Tibial nerve (tissue), 3 donors: ENCODE data around the gene CEP97.

Experiments
- POLR2A ChIP-seq, 2 donors: fragments of 450-650 bp; IDR thresholded peaks; one replicate each; pipeline ENCODE4 v1.6.1; 2017; ENCODE audit warnings: antibody characterized with exemption in 2 of 2, mild to moderate bottlenecking in 2 of 2, moderate library complexity in 2 of 2
- TF ChIP-seq, protein P1 (sequence below), 5 experiments: fragments of 200-600 bp in 3 of 5; fragments of 450-650 bp in 2 of 5; sonication (generic) in 3 of 5; IDR thresholded peaks; one replicate each; pipeline ENCODE4 v1.5.1; 2016 to 2019; ENCODE audit warnings: antibody characterized with exemption in 5 of 5, mild to moderate bottlenecking in 3 of 5, moderate library complexity in 2 of 5

DNA sequence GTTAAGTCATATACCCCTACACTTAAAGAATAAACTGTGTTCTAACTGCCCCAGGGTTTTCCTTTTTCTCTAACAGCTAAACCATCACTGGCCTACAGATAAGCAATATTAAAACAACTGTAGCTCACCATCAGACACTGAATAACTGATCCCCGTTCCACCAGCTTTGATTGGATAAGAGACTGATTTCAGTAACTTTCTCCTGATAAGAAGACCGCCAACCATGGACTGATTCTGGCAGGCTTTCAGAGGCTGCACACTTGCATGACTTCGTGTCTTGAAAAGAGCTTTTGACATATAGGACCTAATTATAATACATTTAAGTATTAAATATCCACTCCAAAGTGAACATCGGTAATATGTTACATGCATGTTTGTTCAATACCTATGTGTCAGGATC is 15.3 kb upstream of the CEP97 start:
- TF ChIP-seq, protein P1, sequence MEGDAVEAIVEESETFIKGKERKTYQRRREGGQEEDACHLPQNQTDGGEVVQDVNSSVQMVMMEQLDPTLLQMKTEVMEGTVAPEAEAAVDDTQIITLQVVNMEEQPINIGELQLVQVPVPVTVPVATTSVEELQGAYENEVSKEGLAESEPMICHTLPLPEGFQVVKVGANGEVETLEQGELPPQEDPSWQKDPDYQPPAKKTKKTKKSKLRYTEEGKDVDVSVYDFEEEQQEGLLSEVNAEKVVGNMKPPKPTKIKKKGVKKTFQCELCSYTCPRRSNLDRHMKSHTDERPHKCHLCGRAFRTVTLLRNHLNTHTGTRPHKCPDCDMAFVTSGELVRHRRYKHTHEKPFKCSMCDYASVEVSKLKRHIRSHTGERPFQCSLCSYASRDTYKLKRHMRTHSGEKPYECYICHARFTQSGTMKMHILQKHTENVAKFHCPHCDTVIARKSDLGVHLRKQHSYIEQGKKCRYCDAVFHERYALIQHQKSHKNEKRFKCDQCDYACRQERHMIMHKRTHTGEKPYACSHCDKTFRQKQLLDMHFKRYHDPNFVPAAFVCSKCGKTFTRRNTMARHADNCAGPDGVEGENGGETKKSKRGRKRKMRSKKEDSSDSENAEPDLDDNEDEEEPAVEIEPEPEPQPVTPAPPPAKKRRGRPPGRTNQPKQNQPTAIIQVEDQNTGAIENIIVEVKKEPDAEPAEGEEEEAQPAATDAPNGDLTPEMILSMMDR (IDR thresholded peaks at IDR 0.05): no peak
- no peak for TF ChIP-seq POLR2A (IDR thresholded peaks at IDR 0.05)
